Measurements from ENCODE around the gene IFNA7.
"Not testable (repeated sequence)": the region's sequence is repeated elsewhere in the genome, so short reads cannot be mapped to it uniquely, and the experiment has no call there.

The IFNA7 gene

GRCh38 chr9:21174671-21175070 lies 27.3 kb downstream of the IFNA7 start:
- DNase-seq, result no peak

GRCh38 chr9:21172156-21172555 lies 29.8 kb downstream of the IFNA7 start:
- DNase-seq, result no peak

- DNase-seq, result no peak
Measured at GRCh38 chr9:21171351-21171750, 30.7 kb downstream of the IFNA7 start.

- DNase-seq, result not testable (repeated sequence)
Measured at GRCh38 chr9:21166560-21166959, 35.4 kb downstream of the IFNA7 start, which contains the start of gene IFNA21. TSS of gene IFNA21 (minus strand) at chr9:21166660. CDS start at chr9:21166612, 48 bp downstream.

- no peak for DNase-seq
Measured at GRCh38 chr9:21165516-21165915, 36.5 kb downstream of the IFNA7 start.

GRCh38 chr9:21160178-21160577 lies 41.8 kb downstream of the IFNA7 start:
- DNase-seq, result no peak

- no peak for DNase-seq
Measured at GRCh38 chr9:21155501-21155900, 46.5 kb downstream of the IFNA7 start.

- no peak for DNase-seq
Measured at GRCh38 chr9:21154018-21154608, 47.9 kb downstream of the IFNA7 start.

GRCh38 chr9:21153336-21154017 lies 48.5 kb downstream of the IFNA7 start:
- no peak for DNase-seq

Measured in activated CD8-positive, alpha-beta memory T cell treated with anti-CD3 and anti-CD28 coated beads, Interleukin-2, amount 50 U/mL, for 48 hours (primary cell).